Fibroblast of mammary gland (primary cell): ENCODE measurements around the gene SPRR1A.
A peak's percentile ranks its signal among the peaks of the same experiment; 100 is the strongest.

ENCODE experiments used
- DNase-seq: peaks from one replicate; pipeline ENCODE4 v3.0.0-alpha.2; 2010; ENCODE audit warnings: low read depth
- H3K4me3 ChIP-seq: 2 replicates; pipeline ENCODE4 v1.5.1; 2011; ENCODE audit warnings: low read depth, mild to moderate bottlenecking, low read length, moderate library complexity; ENCODE audit not compliant: control insufficient read depth
- TF ChIP-seq, protein P1 (sequence below): conservative IDR thresholded peaks from 2 replicates; pipeline ENCODE4 v1.5.1; 2011; ENCODE audit warnings: low read depth, low read length, inconsistent platforms; ENCODE audit not compliant: control insufficient read depth, insufficient read depth

The SPRR1A gene

DNA sequence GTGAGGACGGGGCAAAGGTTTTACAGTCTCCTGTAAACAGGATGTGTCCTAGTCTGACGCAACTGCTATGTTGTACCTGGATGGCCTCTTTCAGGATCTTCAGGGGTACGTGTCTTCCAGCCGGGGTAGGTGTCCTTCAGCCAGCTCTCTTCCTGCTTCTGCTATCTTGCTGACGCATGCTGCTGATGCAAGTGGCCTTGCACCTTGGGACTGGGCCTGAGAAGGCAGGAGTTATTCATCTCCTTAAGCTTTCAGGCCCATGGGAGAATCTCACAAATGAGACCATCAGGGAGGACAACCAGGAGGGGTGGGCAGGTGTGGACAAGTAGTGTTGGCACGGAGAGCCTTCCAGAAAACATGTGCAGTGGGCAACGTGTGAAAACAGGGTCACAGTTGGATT lies 39.2 kb downstream of the SPRR1A start:
- DNase-seq: no peak
- H3K4me3 ChIP-seq: no peak overlapping the region
- TF ChIP-seq, protein P1, sequence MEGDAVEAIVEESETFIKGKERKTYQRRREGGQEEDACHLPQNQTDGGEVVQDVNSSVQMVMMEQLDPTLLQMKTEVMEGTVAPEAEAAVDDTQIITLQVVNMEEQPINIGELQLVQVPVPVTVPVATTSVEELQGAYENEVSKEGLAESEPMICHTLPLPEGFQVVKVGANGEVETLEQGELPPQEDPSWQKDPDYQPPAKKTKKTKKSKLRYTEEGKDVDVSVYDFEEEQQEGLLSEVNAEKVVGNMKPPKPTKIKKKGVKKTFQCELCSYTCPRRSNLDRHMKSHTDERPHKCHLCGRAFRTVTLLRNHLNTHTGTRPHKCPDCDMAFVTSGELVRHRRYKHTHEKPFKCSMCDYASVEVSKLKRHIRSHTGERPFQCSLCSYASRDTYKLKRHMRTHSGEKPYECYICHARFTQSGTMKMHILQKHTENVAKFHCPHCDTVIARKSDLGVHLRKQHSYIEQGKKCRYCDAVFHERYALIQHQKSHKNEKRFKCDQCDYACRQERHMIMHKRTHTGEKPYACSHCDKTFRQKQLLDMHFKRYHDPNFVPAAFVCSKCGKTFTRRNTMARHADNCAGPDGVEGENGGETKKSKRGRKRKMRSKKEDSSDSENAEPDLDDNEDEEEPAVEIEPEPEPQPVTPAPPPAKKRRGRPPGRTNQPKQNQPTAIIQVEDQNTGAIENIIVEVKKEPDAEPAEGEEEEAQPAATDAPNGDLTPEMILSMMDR: no peak

DNA sequence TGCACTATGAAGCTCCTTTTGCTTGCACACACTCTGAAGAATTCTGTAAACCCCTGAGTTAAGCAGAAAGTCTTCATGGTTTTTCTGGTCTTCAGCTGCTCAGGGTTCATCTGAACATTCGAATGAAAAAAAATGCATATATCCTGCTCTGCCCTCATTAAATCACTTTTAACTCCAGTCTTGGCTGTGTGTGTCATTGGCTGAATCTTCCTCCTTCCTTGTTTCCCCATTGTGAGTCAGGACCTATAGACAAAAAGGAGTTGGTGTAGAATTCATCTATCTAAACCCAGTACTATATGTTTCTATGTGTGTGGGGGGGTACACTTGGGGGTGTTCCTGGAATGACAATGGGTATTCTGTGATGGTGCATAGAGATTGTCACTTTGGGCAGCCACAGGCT lies 40.5 kb downstream of the SPRR1A start:
- DNase-seq: no peak
- no peak overlapping the region for H3K4me3 ChIP-seq
- TF ChIP-seq, protein P1: no peak

DNA sequence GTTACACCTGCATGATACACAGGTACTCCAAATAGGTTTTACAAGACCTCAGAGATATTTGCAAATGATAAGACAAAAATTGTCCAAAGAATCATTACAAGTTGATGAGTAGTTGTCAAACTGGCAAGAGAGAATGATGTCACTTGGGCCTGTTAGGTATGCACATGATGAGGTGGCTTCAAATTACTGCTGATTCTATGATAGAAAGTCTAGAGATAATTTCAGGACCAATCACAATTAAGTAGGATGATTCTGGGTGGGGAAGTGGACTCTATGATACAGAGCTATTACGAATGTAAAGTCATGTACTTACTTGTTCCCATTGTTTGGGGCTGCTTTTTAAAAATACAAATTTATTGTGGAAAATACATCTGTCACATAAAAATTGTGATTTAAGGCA lies 41.9 kb downstream of the SPRR1A start:
- no peak for DNase-seq
- TF ChIP-seq, protein P1: no peak

DNA sequence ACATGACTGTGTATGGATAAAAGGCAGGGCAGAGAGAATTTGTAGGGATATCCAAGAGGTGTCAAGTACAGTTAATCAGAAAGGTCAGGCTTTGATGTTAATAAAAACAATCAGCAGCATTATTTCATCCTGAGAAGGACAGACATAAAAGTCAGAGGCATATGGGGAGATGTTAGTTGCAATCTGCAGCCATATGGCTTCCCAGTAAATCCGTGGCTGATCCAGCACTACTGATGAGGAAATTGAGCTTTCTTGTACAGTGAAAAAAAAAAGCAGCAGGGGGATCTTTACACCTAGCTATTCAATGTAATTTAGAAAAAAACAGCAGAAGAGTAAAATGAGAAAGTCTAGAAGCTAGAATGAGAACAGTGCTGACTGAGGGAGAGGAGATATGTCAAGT lies 44.9 kb downstream of the SPRR1A start:
- TF ChIP-seq, protein P1: no peak

More for the DNA sequence above, 41.9 kb downstream of the SPRR1A start:
- H3K4me3 ChIP-seq: no peak overlapping the region

DNA sequence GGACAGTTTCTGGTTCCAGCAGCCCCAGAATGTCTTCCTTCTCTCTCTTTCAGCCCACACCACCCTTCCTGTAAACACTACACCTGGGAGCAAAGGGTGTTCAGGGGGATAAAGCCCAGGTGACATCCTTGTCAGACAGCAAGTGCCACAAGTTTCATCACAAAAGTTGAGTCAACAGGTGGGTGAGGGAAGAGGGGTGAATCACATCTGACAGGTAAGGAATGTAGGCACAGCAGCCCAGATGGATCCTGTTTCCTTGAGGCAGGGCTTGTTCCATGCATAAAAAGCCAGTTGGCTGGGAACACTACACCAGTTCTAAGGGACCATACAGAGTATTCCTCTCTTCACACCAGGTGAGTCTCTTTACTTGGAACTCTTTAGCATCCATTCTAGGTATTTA lies 47.0 kb downstream of the SPRR1A start, which contains the start of gene SPRR1B:
Gene SPRR1B (plus strand): TSS at position 309 of the 400 bp plus-strand sequence. CDS start 1,143 bp downstream, outside the sequence.
- no peak within 1 kb of the TSS for H3K4me3 ChIP-seq
- TF ChIP-seq, protein P1: no peak
- no peak for DNase-seq

More for the DNA sequence above, 44.9 kb downstream of the SPRR1A start:
- H3K4me3 ChIP-seq: no peak overlapping the region
- no peak for DNase-seq

DNA sequence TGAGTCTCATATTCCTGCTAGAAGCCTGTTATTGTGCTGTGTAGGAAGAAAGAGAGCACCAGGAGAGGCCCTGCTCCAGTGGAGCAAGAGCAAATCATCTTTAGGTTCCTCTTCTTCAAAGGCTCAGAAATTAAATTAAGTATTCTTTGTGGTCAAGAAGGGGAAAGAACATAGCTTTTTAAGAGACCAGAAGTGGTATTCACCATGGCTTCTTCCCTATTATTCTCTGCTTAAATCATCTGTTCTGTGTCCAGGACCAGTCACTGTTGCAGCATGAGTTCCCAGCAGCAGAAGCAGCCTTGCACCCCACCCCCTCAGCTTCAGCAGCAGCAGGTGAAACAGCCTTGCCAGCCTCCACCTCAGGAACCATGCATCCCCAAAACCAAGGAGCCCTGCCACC lies 48.2 kb downstream of the SPRR1A start:
- TF ChIP-seq, protein P1: no peak
- no peak for DNase-seq
- no peak overlapping the region for H3K4me3 ChIP-seq

DNA sequence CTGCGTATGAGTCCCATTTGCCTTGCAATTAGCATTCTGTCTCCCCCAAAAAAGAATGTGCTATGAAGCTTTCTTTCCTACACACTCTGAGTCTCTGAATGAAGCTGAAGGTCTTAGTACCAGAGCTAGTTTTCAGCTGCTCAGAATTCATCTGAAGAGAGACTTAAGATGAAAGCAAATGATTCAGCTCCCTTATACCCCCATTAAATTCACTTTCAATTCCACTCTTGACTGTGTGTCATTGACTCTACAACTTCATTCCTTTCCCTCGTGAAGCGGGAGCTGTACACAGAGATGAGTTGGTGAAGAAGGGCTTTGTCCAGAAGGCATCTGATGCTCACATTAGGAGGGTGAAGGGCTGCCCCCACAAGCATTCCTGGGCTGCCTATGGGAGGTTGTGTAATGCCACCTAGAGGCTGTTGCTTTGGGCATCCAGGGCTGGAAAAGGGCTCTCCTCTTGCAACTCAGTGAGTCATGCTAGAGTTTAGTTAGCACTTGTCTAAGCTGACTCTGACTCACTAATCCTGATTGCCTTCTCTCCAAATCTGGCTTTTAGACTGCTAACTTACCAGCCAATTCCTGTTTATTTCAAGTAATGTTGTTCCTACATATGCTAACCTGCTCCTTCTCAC lies 48.9 kb downstream of the SPRR1A start:
- TF ChIP-seq, protein P1: peak; percentile 22
- H3K4me3 ChIP-seq: no peak overlapping the region
- peak; percentile 66 for DNase-seq
